Measurements from ENCODE around the gene FBXW11.

GRCh38 chr5:171845857-171846256, 160.6 kb downstream of the FBXW11 start:
- no peak for TF ChIP-seq CTCF (IDR thresholded peaks at IDR 0.05)
- TF ChIP-seq EZH2 (IDR thresholded peaks at IDR 0.05; ENCODE audit: borderline replicate concordance, insufficient read depth, low read depth, low read length, poor library complexity, severe bottlenecking) = no peak
